Measurements from ENCODE around the gene LCN10. TPM values are rescaled to one million over a fixed set of nuclear protein-coding genes. Genes with fewer than 3 reads are reported as not detected.

LCN10 gene
- total RNA-seq, 2 experiments from 2014 or later, result not detected

- no peaks in the 10 kb centered on the region for H4K20me1 ChIP-seq (ENCODE audit: insufficient read depth, low read length)
- no peaks in the 10 kb centered on the region for H3K9me2 ChIP-seq (ENCODE audit: insufficient read depth, low read length)
- no peaks in the 10 kb centered on the region for H3K36me3 ChIP-seq (ENCODE audit: insufficient read depth, low read length)
- H3K4me2 ChIP-seq (ENCODE audit: low read length), result no peak overlapping the region
- H2AFZ ChIP-seq (ENCODE audit: low read length), result no peak overlapping the region
- no peak overlapping the region for H3K4me3 ChIP-seq (ENCODE audit: low read depth, low read length, poor library complexity, severe bottlenecking)
- no peaks in the 10 kb centered on the region for H3K9me3 ChIP-seq (ENCODE audit: low read length)
- CTCF ChIA-PET (ENCODE audit: unreplicated experiment), result no interaction called here
- H3K4me1 ChIP-seq (ENCODE audit: insufficient read depth, low read length, poor library complexity, severe bottlenecking), result peaks cover 8% of the 10 kb centered on the region
- no peaks in the 10 kb centered on the region for H3K79me2 ChIP-seq (ENCODE audit: insufficient read depth, low read depth, low read length)
- POLR2A ChIA-PET, result interaction anchor here (0.6 kb wide), 1 partner anchor 23 kb away, joined by 5 read pairs; no protein-coding TSS in a partner anchor
- BruUV-seq (replicated peaks), result no TSS peak
- no peak for DNase-seq (ENCODE audit: low spot score)
- no peak for TF ChIP-seq EZH2phosphoT487 (IDR thresholded peaks at IDR 0.05; ENCODE audit: borderline replicate concordance, low read depth, low read length)
- TF ChIP-seq, protein P1, sequence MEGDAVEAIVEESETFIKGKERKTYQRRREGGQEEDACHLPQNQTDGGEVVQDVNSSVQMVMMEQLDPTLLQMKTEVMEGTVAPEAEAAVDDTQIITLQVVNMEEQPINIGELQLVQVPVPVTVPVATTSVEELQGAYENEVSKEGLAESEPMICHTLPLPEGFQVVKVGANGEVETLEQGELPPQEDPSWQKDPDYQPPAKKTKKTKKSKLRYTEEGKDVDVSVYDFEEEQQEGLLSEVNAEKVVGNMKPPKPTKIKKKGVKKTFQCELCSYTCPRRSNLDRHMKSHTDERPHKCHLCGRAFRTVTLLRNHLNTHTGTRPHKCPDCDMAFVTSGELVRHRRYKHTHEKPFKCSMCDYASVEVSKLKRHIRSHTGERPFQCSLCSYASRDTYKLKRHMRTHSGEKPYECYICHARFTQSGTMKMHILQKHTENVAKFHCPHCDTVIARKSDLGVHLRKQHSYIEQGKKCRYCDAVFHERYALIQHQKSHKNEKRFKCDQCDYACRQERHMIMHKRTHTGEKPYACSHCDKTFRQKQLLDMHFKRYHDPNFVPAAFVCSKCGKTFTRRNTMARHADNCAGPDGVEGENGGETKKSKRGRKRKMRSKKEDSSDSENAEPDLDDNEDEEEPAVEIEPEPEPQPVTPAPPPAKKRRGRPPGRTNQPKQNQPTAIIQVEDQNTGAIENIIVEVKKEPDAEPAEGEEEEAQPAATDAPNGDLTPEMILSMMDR (conservative IDR thresholded peaks at IDR 0.05; ENCODE audit: low read length), result no peak
- intact Hi-C loops (cut with micrococcal nuclease; ENCODE audit: unreplicated experiment), result no loop called here
- H3K27ac ChIP-seq (ENCODE audit: low read depth, low read length, poor library complexity, severe bottlenecking), result no peak overlapping the region
These were observed 45.5 kb downstream of the LCN10 start for GRCh38 chr9:136697146-136697820.

DNA sequence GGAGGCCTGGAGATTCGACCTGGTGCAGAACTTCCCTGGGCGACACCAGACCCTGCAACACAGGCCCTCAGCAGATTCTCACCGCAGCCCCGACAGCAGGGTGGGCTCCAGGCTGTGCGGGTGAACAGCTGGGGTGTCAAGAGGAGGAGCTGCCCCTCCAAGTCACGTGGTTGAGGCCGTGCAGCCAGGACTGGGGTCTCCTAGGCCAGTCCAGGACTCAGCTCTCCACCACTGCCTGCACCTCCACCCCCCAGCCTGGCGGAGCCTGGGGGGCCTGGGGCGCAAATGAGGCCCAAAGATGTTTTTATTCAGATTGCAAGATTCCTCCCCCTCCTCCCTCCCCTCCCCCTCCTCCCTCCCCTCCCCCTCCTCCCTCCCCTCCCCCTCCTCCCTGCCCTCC lies 46.2 kb downstream of the LCN10 start:
- TF ChIP-seq EZH2phosphoT487 (IDR thresholded peaks at IDR 0.05; ENCODE audit: borderline replicate concordance, low read depth, low read length), result no peak
- TF ChIP-seq, protein P1 (conservative IDR thresholded peaks at IDR 0.05; ENCODE audit: low read length), result no peak
- no peak for DNase-seq (ENCODE audit: low spot score)
- intact Hi-C loops (cut with micrococcal nuclease; ENCODE audit: unreplicated experiment), result no loop called here
- no peaks in the 10 kb centered on the region for H3K79me2 ChIP-seq (ENCODE audit: insufficient read depth, low read depth, low read length)
- no peak overlapping the region for H3K4me2 ChIP-seq (ENCODE audit: low read length)
- no peaks in the 10 kb centered on the region for H3K36me3 ChIP-seq (ENCODE audit: insufficient read depth, low read length)
- no peak overlapping the region for H3K27ac ChIP-seq (ENCODE audit: low read depth, low read length, poor library complexity, severe bottlenecking)
- no TSS peak for BruUV-seq (replicated peaks)
- peaks cover 7% of the 10 kb centered on the region for H3K4me1 ChIP-seq (ENCODE audit: insufficient read depth, low read length, poor library complexity, severe bottlenecking)
- ChIA-PET CTCF (ENCODE audit: unreplicated experiment) (no interaction called here), POLR2A (no interaction called here)
- H4K20me1 ChIP-seq (ENCODE audit: insufficient read depth, low read length), result no peaks in the 10 kb centered on the region
- no peak overlapping the region for H2AFZ ChIP-seq (ENCODE audit: low read length)
- no peak overlapping the region for H3K4me3 ChIP-seq (ENCODE audit: low read depth, low read length, poor library complexity, severe bottlenecking)
- H3K9me3 ChIP-seq (ENCODE audit: low read length), result no peaks in the 10 kb centered on the region
- no peaks in the 10 kb centered on the region for H3K9me2 ChIP-seq (ENCODE audit: insufficient read depth, low read length)

DNA sequence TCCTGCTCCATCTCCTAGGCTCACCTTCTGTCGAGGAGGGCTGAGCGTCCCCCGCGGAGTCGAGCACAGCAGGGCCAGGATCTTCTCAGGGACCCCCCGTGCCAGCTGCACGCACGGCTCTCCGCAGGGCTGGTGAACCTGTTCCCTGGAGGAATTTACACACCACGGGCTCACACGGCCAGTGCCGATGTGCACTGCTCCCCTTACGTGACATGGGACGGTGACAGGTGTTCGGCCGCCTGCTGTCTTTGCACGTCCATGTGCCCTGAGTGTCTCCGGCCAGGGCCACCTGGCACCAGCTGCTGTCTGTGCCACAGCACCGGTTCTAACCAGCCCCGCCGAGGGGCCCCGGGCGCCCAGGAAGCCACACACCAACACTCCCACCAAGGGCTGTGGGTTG lies 46.8 kb downstream of the LCN10 start:
- no peak overlapping the region for H3K4me3 ChIP-seq (ENCODE audit: low read depth, low read length, poor library complexity, severe bottlenecking)
- POLR2A ChIA-PET, result no interaction called here
- no peaks in the 10 kb centered on the region for H3K9me3 ChIP-seq (ENCODE audit: low read length)
- no peaks in the 10 kb centered on the region for H4K20me1 ChIP-seq (ENCODE audit: insufficient read depth, low read length)
- CTCF ChIA-PET (ENCODE audit: unreplicated experiment), result no interaction called here
- no peak overlapping the region for H3K4me2 ChIP-seq (ENCODE audit: low read length)
- no peak for DNase-seq (ENCODE audit: low spot score)
- no peaks in the 10 kb centered on the region for H3K9me2 ChIP-seq (ENCODE audit: insufficient read depth, low read length)
- no TSS peak for BruUV-seq (replicated peaks)
- no peak overlapping the region for H2AFZ ChIP-seq (ENCODE audit: low read length)
- H3K36me3 ChIP-seq (ENCODE audit: insufficient read depth, low read length), result no peaks in the 10 kb centered on the region
- TF ChIP-seq, protein P1 (conservative IDR thresholded peaks at IDR 0.05; ENCODE audit: low read length), result no peak
- TF ChIP-seq EZH2phosphoT487 (IDR thresholded peaks at IDR 0.05; ENCODE audit: borderline replicate concordance, low read depth, low read length), result no peak
- no peaks in the 10 kb centered on the region for H3K79me2 ChIP-seq (ENCODE audit: insufficient read depth, low read depth, low read length)
- H3K4me1 ChIP-seq (ENCODE audit: insufficient read depth, low read length, poor library complexity, severe bottlenecking), result peaks cover 2% of the 10 kb centered on the region
- H3K27ac ChIP-seq (ENCODE audit: low read depth, low read length, poor library complexity, severe bottlenecking), result no peak overlapping the region
- intact Hi-C loops (cut with micrococcal nuclease; ENCODE audit: unreplicated experiment), result no loop called here
